ENCODE measurements around the gene PCDHGA9.
"Not testable (repeated sequence)": the region's sequence is repeated elsewhere in the genome, so short reads cannot be mapped to it uniquely, and the experiment has no call there.

Gene PCDHGA9

DNA sequence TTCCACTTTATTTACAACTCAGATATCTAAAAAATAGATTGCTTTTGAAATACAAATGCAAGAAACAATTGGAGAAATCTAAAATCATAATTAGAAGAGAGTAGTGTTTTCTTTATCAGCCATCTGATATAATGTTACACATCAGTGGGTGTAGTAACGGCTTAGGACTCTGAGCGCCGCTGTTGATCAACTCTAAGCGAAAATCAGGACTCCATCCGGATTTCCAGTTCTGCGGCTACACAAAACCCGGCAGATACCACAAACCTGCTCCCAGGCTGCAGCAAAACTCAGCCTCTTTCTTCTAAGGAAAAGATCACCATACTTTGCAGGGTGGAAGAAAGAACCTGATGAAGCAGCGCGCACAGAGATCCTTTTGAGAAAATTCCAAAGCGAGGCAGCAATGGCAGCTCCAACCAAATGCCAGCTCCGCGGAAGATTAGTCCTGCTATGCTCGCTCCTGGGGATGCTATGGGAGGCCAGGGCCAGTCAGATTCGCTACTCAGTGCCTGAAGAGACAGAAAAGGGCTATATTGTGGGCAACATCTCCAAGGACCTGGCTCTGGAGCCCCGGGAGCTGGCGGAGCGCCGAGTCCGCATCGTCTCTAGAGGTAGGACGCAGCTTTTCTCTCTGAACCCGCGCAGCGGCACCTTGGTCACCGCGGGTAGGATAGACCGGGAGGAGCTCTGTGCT, at the start of gene PCDHGA9:
TSS of gene PCDHGA9 (plus strand) at position 226 of the 691 bp plus-strand sequence. CDS start at position 401, 175 bp downstream.
- peak in 1 of 2 donors; percentile 19 for DNase-seq

DNA sequence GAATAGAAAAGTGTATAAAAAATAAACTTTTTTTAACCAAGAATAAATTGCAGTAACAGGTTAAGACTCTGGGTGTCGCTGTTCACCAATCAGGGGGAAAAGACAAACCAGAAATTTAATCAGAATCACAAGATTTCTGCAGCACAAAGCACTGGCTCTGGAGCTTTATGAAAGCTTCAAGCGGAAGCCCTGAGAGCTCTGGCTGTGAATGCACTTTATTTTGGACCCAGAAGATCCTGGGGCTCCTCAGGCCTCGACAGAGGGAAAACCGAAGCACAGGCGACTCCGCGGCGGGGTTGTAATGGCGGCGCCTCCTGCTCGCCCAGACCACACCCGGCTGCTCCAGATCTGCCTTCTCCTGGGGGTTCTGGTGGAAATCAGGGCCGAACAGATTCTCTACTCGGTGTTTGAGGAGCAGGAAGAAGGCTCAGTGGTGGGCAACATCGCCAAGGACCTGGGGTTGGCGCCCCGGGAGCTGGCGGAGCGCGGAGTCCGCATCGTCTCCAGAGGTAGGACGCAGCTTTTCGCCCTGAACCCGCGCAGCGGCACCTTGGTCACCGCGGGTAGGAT, 47.6 kb upstream of the PCDHGA9 start, which contains the start of gene PCDHGA4:
TSS of gene PCDHGA4 (plus strand) at position 122 of the 570 bp plus-strand sequence. CDS start at position 209, 87 bp downstream.
- peak in 1 of 2 donors; percentile 19 for DNase-seq

DNA sequence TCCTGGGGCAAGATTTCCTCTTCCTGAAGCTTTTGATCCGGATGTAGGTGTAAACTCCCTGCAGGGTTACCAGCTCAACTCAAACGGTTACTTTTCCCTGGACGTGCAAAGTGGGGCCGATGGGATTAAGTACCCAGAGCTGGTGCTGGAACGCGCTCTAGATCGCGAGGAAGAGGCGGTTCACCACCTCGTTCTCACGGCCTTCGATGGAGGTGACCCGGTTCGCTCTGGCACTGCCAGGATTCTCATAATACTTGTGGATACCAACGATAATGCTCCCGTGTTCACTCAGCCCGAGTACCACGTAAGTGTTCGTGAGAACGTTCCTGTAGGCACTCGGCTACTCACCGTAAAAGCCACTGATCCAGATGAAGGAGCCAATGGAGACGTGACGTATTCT, 46.9 kb upstream of the PCDHGA9 start:
- no peak for DNase-seq

DNA sequence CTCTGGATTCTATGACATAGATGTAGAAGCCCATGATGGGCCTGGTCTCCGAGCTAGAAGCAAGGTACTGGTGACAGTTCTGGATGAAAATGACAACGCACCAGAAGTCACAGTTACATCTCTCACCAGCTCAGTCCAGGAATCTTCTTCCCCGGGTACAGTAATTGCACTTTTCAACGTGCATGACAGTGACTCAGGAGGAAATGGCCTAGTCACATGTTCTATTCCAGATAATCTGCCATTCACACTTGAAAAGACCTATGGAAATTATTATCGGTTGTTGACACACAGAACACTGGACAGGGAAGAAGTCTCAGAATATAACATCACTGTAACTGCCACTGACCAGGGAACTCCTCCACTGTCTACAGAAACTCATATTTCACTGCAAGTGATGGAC, 46.4 kb upstream of the PCDHGA9 start:
- no peak for DNase-seq

DNA sequence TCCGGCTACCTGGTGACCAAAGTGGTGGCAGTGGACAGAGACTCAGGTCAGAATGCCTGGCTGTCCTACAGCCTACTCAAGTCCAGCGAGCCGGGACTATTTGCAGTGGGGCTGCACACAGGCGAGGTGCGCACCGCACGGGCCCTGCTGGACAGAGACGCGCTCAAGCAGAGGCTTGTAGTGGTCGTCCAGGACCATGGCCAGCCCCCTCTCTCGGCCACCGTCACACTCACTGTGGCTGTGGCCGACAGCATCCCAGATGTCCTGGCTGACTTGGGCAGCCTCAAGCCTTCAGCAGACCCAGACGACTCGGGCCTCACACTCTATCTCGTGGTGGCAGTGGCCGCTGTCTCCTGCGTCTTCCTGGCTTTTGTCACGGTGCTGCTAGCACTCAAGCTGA, 45.6 kb upstream of the PCDHGA9 start:
- no peak for DNase-seq

DNA sequence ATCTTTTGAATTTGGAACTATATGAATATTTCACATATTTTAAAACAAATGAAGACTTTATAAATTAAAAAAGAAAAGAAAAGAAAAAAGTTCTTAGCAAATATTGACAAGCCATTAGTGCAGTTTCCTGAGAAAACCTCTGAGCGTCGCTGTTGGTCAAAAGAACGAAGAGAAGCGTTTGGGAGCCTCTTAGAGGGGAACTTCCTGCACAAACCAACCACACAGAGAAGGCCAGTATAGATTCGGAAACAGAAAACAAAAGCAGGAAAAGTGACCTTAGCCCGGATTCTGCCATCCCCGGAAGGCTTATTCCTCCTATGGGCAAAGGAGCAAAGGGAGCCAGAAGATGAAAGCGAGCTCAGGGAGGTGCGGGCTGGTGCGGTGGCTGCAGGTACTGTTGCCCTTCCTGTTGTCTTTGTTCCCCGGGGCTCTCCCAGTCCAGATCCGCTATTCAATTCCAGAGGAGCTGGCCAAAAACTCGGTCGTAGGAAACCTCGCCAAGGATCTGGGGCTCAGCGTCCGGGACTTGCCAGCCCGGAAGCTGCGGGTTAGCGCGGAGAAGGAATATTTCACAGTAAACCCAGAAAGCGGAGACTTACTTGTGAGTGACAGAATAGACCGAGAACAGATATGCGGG, 42.7 kb upstream of the PCDHGA9 start, which contains the start of gene PCDHGB2:
TSS of gene PCDHGB2 (plus strand) at position 205 of the 637 bp plus-strand sequence. CDS start at position 347, 142 bp downstream.
- DNase-seq: peak in 1 of 2 donors; percentile 49

DNA sequence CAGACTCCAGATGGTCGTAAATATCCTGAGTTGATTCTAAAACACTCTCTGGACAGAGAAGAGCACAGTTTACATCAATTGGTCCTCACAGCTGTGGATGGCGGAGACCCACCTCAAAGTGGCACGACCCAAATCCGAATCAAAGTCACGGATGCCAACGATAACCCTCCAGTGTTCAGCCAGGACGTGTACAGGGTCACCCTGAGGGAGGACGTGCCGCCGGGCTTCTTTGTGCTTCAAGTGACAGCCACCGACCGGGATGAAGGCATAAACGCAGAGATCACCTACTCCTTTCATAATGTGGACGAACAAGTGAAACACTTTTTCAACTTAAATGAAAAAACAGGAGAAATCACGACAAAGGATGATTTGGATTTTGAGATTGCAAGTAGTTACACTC, 41.9 kb upstream of the PCDHGA9 start:
- DNase-seq: no peak

DNA sequence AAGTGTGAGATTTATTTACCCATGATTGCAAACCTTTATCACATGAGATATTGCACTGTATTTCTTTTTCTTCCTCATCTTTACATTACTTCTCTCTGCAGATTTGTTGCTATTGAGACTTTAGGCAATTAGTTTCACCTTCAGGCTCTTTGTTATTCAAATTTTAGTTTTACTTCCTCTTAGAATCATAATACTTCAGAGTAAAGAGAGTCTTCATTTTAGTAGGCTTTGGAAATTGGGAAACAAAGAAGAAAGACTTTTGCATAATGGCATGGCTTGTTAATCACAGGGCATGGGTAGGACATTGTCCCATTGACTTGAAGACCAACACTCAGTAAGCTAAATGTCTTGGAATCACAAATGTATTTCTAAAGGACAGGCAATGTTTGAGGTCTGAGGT, 39.9 kb upstream of the PCDHGA9 start:
- no peak for DNase-seq

DNA sequence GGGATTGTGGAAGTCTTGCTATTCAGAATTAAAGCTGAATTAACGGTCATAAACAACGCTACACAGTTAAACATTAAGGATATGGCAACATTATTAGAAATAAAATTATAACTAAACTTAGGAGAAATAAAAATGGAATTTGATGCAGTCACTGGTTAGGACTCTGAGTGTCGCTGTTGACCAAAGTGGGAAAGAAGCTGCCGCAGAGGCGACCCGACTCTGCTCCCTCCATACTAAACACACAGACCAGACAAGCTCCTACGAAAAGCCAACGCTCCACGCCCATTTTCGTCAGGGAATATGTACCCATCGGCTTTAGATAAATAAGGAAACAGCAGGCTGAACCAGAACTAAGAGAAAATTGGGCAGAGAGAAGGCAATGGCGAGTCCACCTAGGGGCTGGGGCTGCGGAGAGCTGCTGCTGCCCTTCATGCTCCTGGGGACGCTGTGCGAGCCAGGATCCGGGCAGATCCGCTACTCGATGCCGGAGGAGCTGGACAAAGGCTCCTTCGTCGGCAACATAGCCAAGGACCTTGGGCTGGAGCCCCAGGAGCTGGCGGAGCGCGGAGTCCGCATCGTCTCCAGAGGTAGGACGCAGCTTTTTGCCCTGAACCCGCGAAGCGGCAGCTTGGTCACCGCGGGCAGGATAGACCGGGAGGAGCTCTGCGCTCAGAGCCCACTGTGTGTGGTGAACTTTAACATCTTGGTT, 38.5 kb upstream of the PCDHGA9 start, which contains the start of gene PCDHGA5:
TSS of gene PCDHGA5 (plus strand) at position 211 of the 709 bp plus-strand sequence. CDS start at position 380, 169 bp downstream.
- DNase-seq: no peak

DNA sequence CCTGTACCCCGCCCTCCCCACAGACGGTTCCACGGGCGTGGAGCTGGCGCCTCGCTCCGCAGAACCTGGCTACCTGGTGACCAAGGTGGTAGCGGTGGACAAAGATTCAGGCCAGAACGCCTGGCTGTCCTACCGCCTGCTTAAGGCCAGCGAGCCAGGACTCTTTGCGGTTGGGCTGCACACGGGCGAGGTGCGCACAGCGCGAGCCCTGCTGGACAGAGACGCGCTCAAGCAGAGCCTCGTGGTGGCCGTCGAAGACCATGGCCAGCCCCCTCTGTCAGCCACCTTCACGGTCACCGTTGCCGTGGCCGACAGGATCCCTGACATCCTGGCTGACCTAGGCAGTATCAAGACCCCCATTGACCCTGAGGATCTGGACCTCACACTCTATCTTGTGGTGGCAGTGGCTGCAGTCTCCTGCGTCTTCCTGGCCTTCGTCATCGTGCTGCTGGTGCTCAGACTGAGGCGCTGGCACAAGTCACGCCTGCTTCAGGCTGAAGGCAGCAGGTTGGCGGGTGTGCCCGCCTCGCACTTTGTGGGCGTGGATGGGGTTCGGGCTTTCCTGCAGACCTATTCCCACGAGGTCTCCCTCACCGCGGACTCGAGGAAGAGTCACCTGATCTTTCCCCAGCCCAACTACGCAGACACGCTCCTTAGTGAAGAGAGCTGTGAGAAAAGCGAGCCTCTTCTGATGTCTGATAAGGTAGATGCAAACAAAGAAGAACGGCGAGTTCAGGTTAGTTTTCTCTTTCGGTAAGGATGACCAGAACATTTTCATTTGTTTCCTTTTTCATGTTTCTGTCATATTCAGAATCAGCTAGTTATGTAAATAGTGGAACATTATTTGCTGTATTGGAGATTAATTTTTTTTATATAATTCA, 36.3 kb upstream of the PCDHGA9 start:
- no peak for DNase-seq

DNA sequence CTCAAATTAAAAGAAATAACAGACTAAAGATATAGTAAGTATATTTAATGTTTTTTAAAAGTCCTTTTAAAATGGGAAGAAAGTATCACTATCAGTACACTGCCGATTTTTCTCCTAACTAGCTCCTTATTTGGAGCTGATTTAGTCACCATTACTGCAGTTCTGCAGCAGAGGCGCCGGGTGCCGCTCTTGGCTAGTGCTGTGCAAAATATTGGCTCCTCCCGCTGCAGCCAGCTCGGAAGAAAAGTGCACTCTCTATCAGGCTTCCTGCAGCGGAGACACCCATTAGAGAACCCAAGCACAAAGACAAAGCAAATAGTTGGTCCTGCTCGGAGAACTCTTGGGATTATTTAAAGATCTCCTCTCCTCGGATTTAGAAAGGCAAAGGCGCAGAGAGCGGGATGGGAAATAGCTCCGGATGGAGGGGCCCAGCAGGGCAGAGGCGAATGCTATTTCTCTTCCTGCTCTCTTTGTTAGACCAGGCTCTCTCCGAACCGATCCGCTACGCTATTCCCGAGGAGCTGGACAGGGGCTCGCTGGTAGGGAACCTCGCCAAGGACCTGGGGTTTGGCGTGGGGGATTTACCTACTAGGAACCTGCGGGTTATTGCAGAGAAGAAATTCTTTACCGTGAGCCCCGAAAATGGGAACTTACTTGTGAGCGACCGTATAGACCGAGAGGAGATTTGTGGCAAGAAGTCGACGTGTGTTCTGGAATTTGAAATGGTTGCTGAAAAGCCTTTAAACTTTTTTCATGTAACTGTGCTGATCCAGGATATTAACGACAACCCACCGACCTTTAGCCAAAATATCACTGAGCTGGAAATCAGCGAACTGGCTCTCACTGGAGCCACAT, 32.4 kb upstream of the PCDHGA9 start, which contains the start of gene PCDHGB3:
TSS of gene PCDHGB3 (plus strand) at position 249 of the 855 bp plus-strand sequence. CDS start at position 402, 153 bp downstream.
- DNase-seq: peak in 1 of 2 donors; percentile 47

DNA sequence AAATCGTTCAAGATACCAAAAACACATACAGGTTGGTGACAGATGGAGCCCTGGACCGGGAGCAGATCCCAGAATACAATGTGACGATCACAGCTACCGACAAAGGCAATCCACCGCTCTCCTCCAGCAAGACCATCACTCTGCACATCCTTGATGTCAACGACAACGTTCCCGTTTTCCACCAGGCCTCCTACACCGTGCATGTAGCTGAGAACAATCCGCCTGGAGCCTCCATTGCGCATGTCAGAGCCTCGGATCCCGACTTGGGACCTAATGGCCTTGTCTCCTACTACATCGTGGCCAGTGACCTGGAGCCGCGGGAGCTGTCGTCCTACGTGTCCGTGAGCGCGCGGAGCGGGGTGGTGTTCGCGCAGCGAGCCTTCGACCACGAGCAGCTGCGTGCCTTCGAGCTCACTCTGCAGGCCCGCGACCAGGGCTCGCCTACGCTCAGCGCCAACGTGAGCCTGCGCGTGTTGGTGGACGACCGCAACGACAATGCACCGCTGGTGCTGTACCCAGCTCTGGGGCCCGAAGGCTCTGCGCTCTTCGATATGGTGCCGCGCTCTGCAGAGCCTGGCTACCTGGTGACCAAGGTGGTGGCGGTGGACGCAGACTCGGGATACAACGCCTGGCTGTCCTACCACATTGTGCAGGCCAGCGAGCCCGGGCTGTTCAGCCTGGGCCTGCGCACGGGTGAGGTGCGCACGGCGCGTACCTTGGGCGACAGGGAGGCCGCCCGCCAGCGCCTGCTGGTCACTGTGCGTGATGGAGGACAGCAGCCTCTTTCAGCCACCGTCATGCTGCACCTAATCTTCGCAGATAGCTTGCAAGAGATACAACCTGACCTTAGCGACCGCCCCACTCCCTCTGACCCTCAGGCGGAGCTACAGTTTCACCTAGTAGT, 30.8 kb upstream of the PCDHGA9 start:
- no peak for DNase-seq

DNA sequence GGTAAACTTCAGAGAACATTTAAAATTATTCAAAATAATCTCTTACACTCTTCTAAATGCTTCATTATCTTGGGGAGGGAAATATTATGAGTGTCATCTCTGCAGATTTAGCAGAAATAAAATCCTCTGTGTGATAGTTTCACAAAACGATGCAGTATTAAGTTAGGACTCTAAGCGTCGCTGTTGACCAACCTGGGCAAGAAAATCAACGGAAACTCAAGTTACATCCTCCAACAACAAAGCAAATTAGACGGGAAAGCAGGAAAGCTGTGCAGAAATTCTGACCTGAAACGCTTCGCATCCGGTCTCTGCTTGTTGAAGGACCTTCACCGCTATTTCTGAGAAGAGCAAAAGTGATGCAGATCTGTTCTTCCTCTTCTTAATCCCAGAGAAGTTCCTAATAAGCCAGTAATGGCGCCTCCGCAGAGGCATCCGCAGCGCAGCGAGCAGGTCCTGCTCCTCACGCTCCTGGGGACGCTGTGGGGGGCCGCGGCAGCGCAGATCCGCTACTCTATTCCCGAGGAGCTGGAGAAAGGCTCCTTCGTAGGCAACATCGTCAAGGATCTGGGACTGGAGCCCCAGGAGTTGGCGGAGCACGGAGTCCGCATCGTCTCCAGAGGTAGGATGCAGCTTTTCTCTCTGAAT, 28.8 kb upstream of the PCDHGA9 start, which contains the start of gene PCDHGA6:
TSS of gene PCDHGA6 (plus strand) at position 219 of the 645 bp plus-strand sequence. CDS start at position 412, 193 bp downstream.
- DNase-seq: no peak

DNA sequence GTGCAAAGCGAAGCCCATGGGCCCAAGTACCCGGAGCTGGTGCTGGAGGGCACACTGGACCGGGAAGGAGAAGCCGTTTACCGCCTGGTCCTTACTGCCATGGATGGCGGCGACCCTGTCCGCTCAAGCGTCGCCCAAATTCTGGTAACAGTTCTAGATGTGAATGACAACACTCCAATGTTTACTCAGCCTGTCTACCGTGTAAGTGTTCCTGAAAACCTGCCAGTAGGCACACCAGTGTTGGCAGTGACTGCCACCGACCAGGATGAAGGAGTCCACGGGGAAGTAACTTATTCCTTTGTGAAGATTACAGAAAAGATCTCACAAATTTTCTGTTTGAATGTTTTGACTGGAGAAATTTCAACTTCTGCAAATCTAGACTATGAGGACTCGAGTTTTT, 28.0 kb upstream of the PCDHGA9 start:
- no peak for DNase-seq

DNA sequence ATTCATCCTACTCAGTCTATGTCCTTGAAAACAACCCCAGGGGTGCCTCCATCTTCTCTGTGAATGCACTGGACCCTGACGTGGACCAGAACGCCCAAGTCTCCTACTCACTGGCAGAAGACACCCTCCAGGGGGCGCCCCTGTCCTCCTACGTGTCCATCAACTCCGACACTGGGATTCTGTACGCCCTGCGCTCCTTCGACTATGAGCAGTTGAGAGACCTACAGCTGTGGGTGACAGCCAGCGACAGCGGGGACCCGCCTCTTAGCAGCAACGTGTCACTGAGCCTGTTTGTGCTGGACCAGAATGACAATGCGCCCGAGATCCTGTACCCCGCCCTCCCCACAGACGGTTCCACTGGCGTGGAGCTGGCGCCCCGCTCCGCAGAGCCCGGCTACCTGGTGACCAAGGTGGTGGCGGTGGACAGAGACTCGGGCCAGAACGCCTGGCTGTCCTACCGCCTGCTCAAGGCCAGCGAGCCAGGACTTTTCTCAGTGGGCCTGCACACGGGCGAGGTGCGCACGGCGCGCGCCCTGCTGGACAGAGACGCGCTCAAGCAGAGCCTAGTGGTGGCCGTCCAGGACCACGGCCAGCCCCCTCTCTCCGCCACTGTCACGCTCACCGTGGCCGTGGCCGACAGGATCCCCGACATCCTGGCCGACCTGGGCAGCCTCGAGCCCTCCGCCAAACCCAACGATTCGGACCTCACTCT, 27.0 kb upstream of the PCDHGA9 start:
- DNase-seq: not testable (repeated sequence)

DNA sequence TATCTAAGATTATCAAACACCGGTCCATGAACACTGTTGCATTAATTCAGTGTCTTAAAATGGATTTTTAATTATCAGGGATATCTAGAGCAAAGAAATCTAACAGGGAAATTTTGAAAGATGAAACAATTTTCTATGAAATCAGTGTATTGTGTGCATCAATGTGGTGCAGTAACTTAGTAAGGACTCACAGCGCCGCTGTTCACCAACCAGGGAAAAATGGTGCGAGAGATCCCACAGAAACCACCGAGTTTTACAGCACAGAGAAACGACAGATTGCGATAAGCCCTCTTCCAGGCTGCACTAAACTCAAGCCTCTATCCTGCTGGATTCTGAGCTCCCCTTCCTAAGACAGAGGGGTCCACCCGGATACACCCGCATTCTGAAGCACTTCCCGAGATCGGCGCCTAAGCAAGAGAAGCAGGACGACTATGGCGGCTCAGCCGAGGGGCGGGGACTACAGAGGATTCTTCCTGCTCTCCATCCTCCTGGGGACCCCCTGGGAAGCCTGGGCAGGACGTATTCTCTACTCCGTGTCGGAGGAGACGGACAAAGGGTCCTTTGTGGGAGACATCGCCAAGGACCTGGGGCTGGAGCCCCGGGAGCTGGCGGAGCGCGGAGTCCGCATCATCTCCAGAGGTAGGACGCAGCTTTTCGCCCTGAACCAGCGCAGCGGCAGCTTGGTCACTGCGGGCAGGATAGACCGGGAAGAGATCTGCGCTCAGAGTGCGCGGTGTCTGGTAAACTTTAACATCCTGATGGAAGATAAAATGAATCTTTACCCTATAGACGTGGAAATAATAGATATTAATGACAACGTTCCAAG, 19.9 kb upstream of the PCDHGA9 start, which contains the start of gene PCDHGA7:
TSS of gene PCDHGA7 (plus strand) at position 274 of the 826 bp plus-strand sequence. CDS start at position 432, 158 bp downstream.
- DNase-seq: peak in 1 of 2 donors; percentile 13

DNA sequence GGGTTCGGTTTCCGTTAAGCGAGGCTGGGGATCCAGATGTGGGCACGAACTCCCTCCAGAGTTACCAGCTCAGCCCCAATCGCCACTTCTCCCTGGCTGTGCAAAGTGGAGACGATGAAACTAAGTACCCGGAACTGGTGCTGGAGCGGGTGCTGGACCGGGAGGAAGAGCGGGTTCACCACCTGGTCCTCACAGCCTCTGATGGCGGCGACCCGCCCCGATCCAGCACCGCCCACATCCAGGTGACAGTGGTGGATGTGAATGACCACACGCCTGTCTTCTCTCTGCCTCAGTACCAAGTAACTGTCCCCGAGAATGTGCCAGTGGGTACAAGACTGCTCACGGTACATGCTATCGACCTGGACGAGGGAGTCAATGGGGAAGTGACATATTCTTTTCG, 19.2 kb upstream of the PCDHGA9 start:
- no peak for DNase-seq

Data from CD4-positive, alpha-beta T cell treated with Interleukin-4 for 1 hour (primary cell).